AG09309 (cell line): ENCODE measurements around the gene PTPRN2.

Source experiments
- DNase-seq: peaks from one replicate; pipeline ENCODE4 v3.0.0-alpha.2; 2010; ENCODE audit warnings: low read depth
- H3K4me3 ChIP-seq: 2 replicates; pipeline ENCODE4 v1.5.1; 2011; ENCODE audit warnings: mild to moderate bottlenecking, low read depth, low read length, moderate library complexity; ENCODE audit not compliant: control insufficient read depth
- TF ChIP-seq, protein P1 (sequence below): IDR thresholded peaks from 2 replicates; pipeline ENCODE4 v1.5.1; 2011; ENCODE audit warnings: mild to moderate bottlenecking, low read depth, low read length, inconsistent platforms; ENCODE audit not compliant: insufficient read depth, control insufficient read depth; ENCODE audit errors: missing control alignments

PTPRN2 gene

DNA sequence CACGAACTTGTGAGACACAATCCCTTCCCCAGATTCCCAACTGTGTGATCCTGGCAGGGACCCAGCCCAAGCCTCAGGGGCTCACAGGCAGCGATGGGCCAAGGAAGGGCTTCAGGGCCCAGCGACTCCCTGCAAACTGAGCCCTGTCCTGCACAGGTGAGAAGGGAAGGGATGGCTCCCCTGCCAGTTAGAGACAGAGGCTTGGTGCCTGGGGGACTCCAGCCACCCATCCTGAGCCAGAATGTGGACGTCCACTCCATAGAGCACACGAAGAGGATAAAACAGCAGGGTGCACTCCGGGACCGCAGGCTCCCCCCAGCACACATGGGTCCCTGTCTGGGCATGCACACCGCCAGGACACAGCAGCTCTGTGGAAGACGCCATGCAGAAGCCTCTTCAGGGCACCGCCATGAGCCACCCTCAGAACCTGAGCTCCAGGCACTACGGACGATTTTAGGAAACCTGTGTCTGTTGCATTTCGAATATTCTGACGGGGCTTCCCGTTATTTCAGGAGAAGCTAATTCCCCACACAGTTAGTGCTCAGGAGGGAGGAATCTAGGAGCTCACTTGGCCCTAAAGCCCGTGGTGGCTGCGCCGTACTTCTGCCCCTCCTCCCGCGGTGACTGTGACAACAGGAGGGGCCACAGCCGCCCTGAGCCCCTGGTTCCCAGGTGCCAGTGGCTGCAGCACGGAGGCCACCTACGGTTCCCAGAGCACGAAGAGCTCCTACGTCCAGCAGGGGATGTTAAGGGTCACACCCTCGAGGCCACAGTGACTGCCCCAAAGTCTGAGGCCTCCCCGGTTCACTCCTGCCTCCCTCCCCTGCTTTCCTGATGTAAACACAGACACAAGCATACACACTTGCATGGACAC, 326.0 kb downstream of the PTPRN2 start:
- no peak for DNase-seq
- TF ChIP-seq, protein P1, sequence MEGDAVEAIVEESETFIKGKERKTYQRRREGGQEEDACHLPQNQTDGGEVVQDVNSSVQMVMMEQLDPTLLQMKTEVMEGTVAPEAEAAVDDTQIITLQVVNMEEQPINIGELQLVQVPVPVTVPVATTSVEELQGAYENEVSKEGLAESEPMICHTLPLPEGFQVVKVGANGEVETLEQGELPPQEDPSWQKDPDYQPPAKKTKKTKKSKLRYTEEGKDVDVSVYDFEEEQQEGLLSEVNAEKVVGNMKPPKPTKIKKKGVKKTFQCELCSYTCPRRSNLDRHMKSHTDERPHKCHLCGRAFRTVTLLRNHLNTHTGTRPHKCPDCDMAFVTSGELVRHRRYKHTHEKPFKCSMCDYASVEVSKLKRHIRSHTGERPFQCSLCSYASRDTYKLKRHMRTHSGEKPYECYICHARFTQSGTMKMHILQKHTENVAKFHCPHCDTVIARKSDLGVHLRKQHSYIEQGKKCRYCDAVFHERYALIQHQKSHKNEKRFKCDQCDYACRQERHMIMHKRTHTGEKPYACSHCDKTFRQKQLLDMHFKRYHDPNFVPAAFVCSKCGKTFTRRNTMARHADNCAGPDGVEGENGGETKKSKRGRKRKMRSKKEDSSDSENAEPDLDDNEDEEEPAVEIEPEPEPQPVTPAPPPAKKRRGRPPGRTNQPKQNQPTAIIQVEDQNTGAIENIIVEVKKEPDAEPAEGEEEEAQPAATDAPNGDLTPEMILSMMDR = no peak
- no peak overlapping the region for H3K4me3 ChIP-seq

DNA sequence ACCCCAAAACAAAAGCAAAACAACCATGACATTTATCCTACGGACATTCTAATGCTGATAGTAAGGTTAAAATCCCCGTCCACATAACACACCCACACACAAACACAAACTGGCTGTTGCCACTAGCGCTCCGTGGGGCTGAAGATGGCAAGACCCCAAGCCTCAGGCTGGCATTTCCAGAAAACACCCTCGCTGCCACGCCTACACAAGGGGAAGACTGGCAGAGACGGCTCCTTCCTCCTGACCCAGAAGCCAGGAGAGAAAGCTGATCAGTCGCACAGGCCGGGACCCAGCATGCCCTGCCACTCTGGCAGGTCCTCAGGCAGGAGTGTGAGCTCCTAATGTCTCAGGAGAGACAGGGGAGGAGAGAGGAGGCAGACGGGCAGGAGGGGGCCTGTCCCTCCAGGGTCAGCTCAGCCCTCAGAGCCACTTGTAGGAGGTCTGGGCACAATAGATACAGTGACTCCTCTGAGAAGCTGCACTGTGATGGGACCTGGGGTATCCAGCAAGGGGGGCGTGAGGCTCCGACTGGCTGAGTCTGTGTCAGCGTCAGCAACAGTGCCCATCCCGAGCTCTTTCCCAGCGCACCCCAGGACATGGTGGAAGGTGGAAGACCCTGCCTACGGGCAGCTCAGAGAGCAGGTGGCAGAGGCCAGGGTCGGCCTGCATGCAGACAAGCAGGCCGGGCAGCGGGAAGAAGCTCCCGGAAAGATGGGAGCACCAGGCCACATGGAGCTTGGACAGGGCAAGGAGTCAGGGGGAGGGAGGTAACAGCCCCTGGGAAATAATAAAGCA, 326.9 kb downstream of the PTPRN2 start:
- no peak for DNase-seq
- TF ChIP-seq, protein P1 = no peak

DNA sequence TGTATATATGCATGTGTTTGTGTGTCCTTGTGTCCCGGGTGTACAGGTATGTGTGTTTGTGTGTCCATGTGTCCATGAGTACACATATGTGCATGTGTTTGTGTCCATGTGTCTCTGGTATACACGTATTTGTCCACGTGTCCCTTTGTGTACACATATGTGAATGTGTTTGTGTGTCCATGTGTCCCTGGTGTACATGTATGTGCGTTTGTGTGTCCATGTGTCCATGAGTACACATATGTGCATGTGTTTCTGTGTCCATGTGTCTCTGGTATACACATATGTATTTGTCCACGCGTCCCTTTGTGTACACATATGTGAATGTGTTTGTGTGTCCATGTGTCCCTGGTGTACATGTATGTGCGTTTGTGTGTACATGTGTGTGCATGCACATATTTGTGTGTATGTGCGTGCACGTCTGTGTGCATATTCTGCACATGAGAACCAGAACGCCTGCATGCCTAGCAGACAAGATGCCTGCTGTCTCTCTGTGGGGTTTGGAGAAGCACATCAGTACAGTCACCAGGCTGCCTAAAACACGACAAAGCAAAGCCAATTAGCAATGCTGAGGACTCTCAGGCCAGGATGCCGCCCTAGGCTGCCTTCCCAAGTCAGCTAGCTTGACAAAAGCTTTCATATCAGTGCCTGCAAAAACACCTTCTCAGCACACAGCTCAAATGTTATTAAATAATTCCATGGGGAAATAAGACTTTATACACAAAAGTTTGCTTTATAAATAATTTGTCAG, 327.8 kb downstream of the PTPRN2 start:
- no peak overlapping the region for H3K4me3 ChIP-seq
- TF ChIP-seq, protein P1 = no peak
- no peak for DNase-seq

More for the DNA sequence above, 326.9 kb downstream of the PTPRN2 start:
- no peak overlapping the region for H3K4me3 ChIP-seq

DNA sequence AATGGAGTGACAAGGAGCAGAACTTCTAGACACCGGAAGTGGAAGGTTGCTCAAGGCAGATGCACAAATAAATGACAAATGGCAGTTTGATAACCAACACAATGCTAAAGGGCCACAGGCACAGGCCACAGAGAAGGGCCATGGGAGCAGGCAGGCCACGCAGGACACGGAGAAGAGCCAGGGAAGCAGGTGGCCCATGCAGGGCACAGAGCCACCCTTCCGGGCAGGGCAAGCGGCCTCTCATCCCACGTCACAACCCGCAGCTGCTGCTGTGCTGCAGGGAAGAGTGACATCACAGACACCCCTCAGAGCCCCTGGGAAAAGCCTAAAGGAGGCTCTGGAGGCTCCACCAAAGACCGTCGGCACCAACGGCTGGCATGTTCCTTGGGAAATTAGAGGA, 328.5 kb downstream of the PTPRN2 start:
- TF ChIP-seq, protein P1 = no peak
- no peak for DNase-seq
- no peak overlapping the region for H3K4me3 ChIP-seq

DNA sequence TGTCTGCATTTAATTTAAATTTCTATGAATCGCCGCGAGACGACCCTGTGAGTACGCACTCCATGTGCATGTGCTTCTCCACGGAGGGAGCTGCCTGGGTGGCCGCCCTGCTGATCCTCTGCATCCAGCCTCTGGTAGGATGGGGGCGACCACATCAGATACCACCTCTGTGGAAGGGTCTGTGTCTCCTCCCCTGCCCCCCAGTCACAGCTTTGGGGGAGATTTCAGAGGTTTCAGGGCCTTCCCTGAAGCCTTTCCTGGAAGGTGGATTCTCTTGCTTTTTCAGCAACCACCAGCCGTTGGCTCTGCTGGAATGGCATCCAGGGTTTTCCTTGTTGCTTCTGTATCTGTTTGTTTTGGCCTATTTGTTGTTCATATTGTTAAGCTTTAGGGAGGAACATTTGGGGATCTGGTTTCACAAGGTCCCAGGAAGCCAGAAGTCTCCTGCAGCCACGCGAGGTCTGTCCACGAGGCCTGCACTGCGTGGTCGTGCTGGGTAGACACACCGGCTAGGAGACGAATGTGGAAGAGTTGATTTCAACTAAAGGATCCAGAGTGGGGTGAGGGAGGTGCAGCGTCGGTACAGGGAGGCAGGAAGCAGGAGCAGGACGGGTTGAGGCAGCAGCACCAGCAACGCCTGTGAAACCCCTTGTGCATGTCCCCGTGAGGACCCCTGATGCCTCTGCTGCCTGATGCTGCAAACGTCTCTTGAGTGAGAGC, 329.1 kb downstream of the PTPRN2 start:
- TF ChIP-seq, protein P1 = no peak
- no peak overlapping the region for H3K4me3 ChIP-seq
- DNase-seq = no peak
